ENCODE data around the gene ARL16. TPM values are rescaled to one million over a fixed set of nuclear protein-coding genes. Genes with fewer than 3 reads are reported as not detected.

Gene ARL16
- total and polyA plus RNA-seq, 4 donors = 20.5 to 87.4 (median 34.1) TPM

- no peaks in the 10 kb centered on the region for H3K9me3 ChIP-seq (ENCODE audit: control insufficient read depth, low read length)
- DNase-seq = no peak
- peaks cover 5 to 7% of the 10 kb centered on the region in 2 donors for H3K36me3 ChIP-seq (ENCODE audit: control insufficient read depth in 1 of 2, insufficient read depth in 2 of 2, low read length in 1 of 2)
- no peaks in the 10 kb centered on the region for H3K27me3 ChIP-seq (ENCODE audit: control insufficient read depth in 1 of 2, insufficient read depth in 2 of 2, low read length in 1 of 2)
- 87 to 91% methylated on average over 18 of the region's 18 CpGs for WGBS, 2 donors
- no peak overlapping the region for H3K4me3 ChIP-seq (ENCODE audit: low read length in 2 of 2)
- ATAC-seq (ENCODE audit: low FRiP score) = no peak
- H3K27ac ChIP-seq (ENCODE audit: low read depth in 1 of 2, low read length in 2 of 2) = no peak overlapping the region
- intact Hi-C loops (cut with DNase I) = no loop called here
- no peaks in the 10 kb centered on the region for H3K4me1 ChIP-seq (ENCODE audit: control insufficient read depth in 1 of 2, insufficient read depth in 2 of 2, low read length in 2 of 2)
Observed at GRCh38 chr17:81691196-81691595, 7.6 kb upstream of the ARL16 start.

GRCh38 chr17:81690549-81690948 is 7.0 kb upstream of the ARL16 start:
- DNase-seq (no peak), ATAC-seq (ENCODE audit: low FRiP score) (no peak)
- no peaks in the 10 kb centered on the region for H3K4me1 ChIP-seq (ENCODE audit: control insufficient read depth in 1 of 2, insufficient read depth in 2 of 2, low read length in 2 of 2)
- H3K4me3 ChIP-seq (ENCODE audit: low read length in 2 of 2) = no peak overlapping the region
- WGBS, 2 donors = 84 to 85% methylated on average over 17 of the region's 17 CpGs
- intact Hi-C loops (cut with DNase I) = no loop called here
- H3K27me3 ChIP-seq (ENCODE audit: control insufficient read depth in 1 of 2, insufficient read depth in 2 of 2, low read length in 1 of 2) = no peaks in the 10 kb centered on the region
- H3K27ac ChIP-seq (ENCODE audit: low read depth in 1 of 2, low read length in 2 of 2) = no peak overlapping the region
- no peaks in the 10 kb centered on the region for H3K9me3 ChIP-seq (ENCODE audit: control insufficient read depth, low read length)
- peaks cover 5 to 7% of the 10 kb centered on the region in 2 donors for H3K36me3 ChIP-seq (ENCODE audit: control insufficient read depth in 1 of 2, insufficient read depth in 2 of 2, low read length in 1 of 2)

- H3K4me1 ChIP-seq (ENCODE audit: control insufficient read depth in 1 of 2, insufficient read depth in 2 of 2, low read length in 2 of 2) = no peaks in the 10 kb centered on the region
- no peaks in the 10 kb centered on the region for H3K9me3 ChIP-seq (ENCODE audit: control insufficient read depth, low read length)
- H3K27me3 ChIP-seq (ENCODE audit: control insufficient read depth in 1 of 2, insufficient read depth in 2 of 2, low read length in 1 of 2) = no peaks in the 10 kb centered on the region
- intact Hi-C loops (cut with DNase I) = no loop called here
- ATAC-seq (ENCODE audit: low FRiP score) (no peak), DNase-seq (no peak)
- peaks cover 0 to 5% of the 10 kb centered on the region in 2 donors for H3K36me3 ChIP-seq (ENCODE audit: control insufficient read depth in 1 of 2, insufficient read depth in 2 of 2, low read length in 1 of 2)
- H3K4me3 ChIP-seq (ENCODE audit: low read length in 2 of 2) = no peak overlapping the region
- WGBS, 2 donors = 85 to 91% methylated on average over 18 of the region's 18 CpGs
- H3K27ac ChIP-seq (ENCODE audit: low read depth in 1 of 2, low read length in 2 of 2) = no peak overlapping the region
Observed at GRCh38 chr17:81690066-81690465, 6.5 kb upstream of the ARL16 start.

GRCh38 chr17:81688616-81689015 is 5.0 kb upstream of the ARL16 start:
- intact Hi-C loops (cut with DNase I) = no loop called here
- no peak for DNase-seq
- peaks cover 0 to 2% of the 10 kb centered on the region in 2 donors for H3K36me3 ChIP-seq (ENCODE audit: control insufficient read depth in 1 of 2, insufficient read depth in 2 of 2, low read length in 1 of 2)

GRCh38 chr17:81687770-81688541 is 4.4 kb upstream of the ARL16 start:
- ATAC-seq (ENCODE audit: low FRiP score) (no peak), DNase-seq (no peak)
- Histone ChIP-seq H3K36me3 (ENCODE audit: control insufficient read depth in 1 of 2, insufficient read depth in 2 of 2, low read length in 1 of 2) (peaks cover 0 to 2% of the 10 kb centered on the region in 2 donors), H3K4me1 (ENCODE audit: control insufficient read depth in 1 of 2, insufficient read depth in 2 of 2, low read length in 2 of 2) (no peaks in the 10 kb centered on the region), H3K27ac (ENCODE audit: low read depth in 1 of 2, low read length in 2 of 2) (no peak overlapping the region), H3K4me3 (ENCODE audit: low read length in 2 of 2) (no peak overlapping the region), H3K9me3 (ENCODE audit: control insufficient read depth, low read length) (no peaks in the 10 kb centered on the region), H3K27me3 (ENCODE audit: control insufficient read depth in 1 of 2, insufficient read depth in 2 of 2, low read length in 1 of 2) (no peaks in the 10 kb centered on the region)
- intact Hi-C loops (cut with DNase I) = no loop called here
- WGBS, 2 donors = 92 to 94% methylated on average over 39 to 41 of the region's 41 CpGs

More at GRCh38 chr17:81688616-81689015, 5.0 kb upstream of the ARL16 start:
- Histone ChIP-seq H3K4me3 (ENCODE audit: low read length in 2 of 2) (no peak overlapping the region), H3K9me3 (ENCODE audit: control insufficient read depth, low read length) (no peaks in the 10 kb centered on the region), H3K27ac (ENCODE audit: low read depth in 1 of 2, low read length in 2 of 2) (no peak overlapping the region), H3K4me1 (ENCODE audit: control insufficient read depth in 1 of 2, insufficient read depth in 2 of 2, low read length in 2 of 2) (no peaks in the 10 kb centered on the region), H3K27me3 (ENCODE audit: control insufficient read depth in 1 of 2, insufficient read depth in 2 of 2, low read length in 1 of 2) (no peaks in the 10 kb centered on the region)
- WGBS, 2 donors = 87 to 93% methylated on average over 14 of the region's 14 CpGs
- no peak for ATAC-seq (ENCODE audit: low FRiP score)

GRCh38 chr17:81686614-81687013 is 3.0 kb upstream of the ARL16 start:
- no peak for DNase-seq
- intact Hi-C loops (cut with DNase I) = no loop called here
- WGBS, 2 donors = 79 to 80% methylated on average over 18 to 20 of the region's 20 CpGs
- Histone ChIP-seq H3K36me3 (ENCODE audit: control insufficient read depth in 1 of 2, insufficient read depth in 2 of 2, low read length in 1 of 2) (peaks cover 0 to 2% of the 10 kb centered on the region in 2 donors), H3K27ac (ENCODE audit: low read depth in 1 of 2, low read length in 2 of 2) (no peak overlapping the region), H3K4me1 (ENCODE audit: control insufficient read depth in 1 of 2, insufficient read depth in 2 of 2, low read length in 2 of 2) (no peaks in the 10 kb centered on the region), H3K9me3 (ENCODE audit: control insufficient read depth, low read length) (no peaks in the 10 kb centered on the region), H3K4me3 (ENCODE audit: low read length in 2 of 2) (no peak overlapping the region), H3K27me3 (ENCODE audit: control insufficient read depth in 1 of 2, insufficient read depth in 2 of 2, low read length in 1 of 2) (no peaks in the 10 kb centered on the region)
- ATAC-seq (ENCODE audit: low FRiP score) = no peak

- Histone ChIP-seq H3K27ac (ENCODE audit: low read depth in 1 of 2, low read length in 2 of 2) (no peak overlapping the region), H3K27me3 (ENCODE audit: control insufficient read depth in 1 of 2, insufficient read depth in 2 of 2, low read length in 1 of 2) (no peaks in the 10 kb centered on the region), H3K9me3 (ENCODE audit: control insufficient read depth, low read length) (no peaks in the 10 kb centered on the region), H3K4me3 (ENCODE audit: low read length in 2 of 2) (peak overlapping the region in 1 of 2 donors; percentile 93), H3K4me1 (ENCODE audit: control insufficient read depth in 1 of 2, insufficient read depth in 2 of 2, low read length in 2 of 2) (no peaks in the 10 kb centered on the region), H3K36me3 (ENCODE audit: control insufficient read depth in 1 of 2, insufficient read depth in 2 of 2, low read length in 1 of 2) (no peaks in the 10 kb centered on the region)
- ATAC-seq (ENCODE audit: low FRiP score) (no peak), DNase-seq (no peak)
- 80% methylated on average over 12 of the region's 12 CpGs for WGBS, 2 donors
- intact Hi-C loops (cut with DNase I) = no loop called here
Observed at GRCh38 chr17:81685108-81685507, 1.5 kb upstream of the ARL16 start.

GRCh38 chr17:81684442-81684911 is 880 bp upstream of the ARL16 start:
- Histone ChIP-seq H3K4me1 (ENCODE audit: control insufficient read depth in 1 of 2, insufficient read depth in 2 of 2, low read length in 2 of 2) (no peaks in the 10 kb centered on the region), H3K27me3 (ENCODE audit: control insufficient read depth in 1 of 2, insufficient read depth in 2 of 2, low read length in 1 of 2) (no peaks in the 10 kb centered on the region), H3K36me3 (ENCODE audit: control insufficient read depth in 1 of 2, insufficient read depth in 2 of 2, low read length in 1 of 2) (no peaks in the 10 kb centered on the region), H3K9me3 (ENCODE audit: control insufficient read depth, low read length) (no peaks in the 10 kb centered on the region), H3K4me3 (ENCODE audit: low read length in 2 of 2) (peak overlapping the region; percentile 90 to 93), H3K27ac (ENCODE audit: low read depth in 1 of 2, low read length in 2 of 2) (no peak overlapping the region)
- WGBS, 2 donors = 4% methylated on average over 16 of the region's 16 CpGs
- ATAC-seq (ENCODE audit: low FRiP score) (no peak), DNase-seq (peak in 1 of 2 donors; percentile 72)
- intact Hi-C loops (cut with DNase I) = no loop called here

GRCh38 chr17:81683208-81683583 is 401 bp downstream of the ARL16 start:
- ATAC-seq (ENCODE audit: low FRiP score) (no peak), DNase-seq (no peak)
- 0 to 1% methylated on average over 37 of the region's 37 CpGs for WGBS, 2 donors
- Histone ChIP-seq H3K27ac (ENCODE audit: low read depth in 1 of 2, low read length in 2 of 2) (peak overlapping the region in 1 of 2 donors; percentile 8), H3K9me3 (ENCODE audit: control insufficient read depth, low read length) (no peaks in the 10 kb centered on the region), H3K27me3 (ENCODE audit: control insufficient read depth in 1 of 2, insufficient read depth in 2 of 2, low read length in 1 of 2) (no peaks in the 10 kb centered on the region), H3K4me1 (ENCODE audit: control insufficient read depth in 1 of 2, insufficient read depth in 2 of 2, low read length in 2 of 2) (no peaks in the 10 kb centered on the region), H3K36me3 (ENCODE audit: control insufficient read depth in 1 of 2, insufficient read depth in 2 of 2, low read length in 1 of 2) (no peaks in the 10 kb centered on the region), H3K4me3 (ENCODE audit: low read length in 2 of 2) (peak overlapping the region; percentile 67 to 97)
- intact Hi-C loops (cut with DNase I) = no loop called here

Measured in aorta (tissue), 5 donors.